ENCODE results near the gene ZNF350. TPM values are rescaled to one million over a fixed set of nuclear protein-coding genes. Genes with fewer than 3 reads are reported as not detected.

ZNF350 gene
- total RNA-seq, 1 donor from 2014 or later = 15.3 TPM

DNA sequence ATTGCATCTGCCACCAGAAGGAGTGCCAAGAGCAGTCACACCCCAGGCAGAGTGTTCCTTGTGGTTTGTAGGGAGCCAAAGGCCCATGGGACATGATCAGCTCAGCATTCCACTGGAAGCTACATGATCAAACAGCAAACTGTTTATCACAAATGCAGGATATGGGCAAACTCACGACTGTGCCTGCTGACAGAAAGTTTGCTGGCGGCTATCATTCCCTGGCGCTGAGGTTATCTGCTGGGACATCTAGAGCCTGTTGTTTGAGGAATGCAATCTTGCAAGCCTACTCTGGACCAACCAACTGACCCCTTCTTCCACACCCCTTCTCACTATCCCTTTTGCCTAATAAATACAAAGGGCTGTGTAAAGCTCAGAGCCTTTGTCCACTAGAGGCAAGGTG, 67.0 kb downstream of the ZNF350 start:
- TF ChIP-seq, protein P1, sequence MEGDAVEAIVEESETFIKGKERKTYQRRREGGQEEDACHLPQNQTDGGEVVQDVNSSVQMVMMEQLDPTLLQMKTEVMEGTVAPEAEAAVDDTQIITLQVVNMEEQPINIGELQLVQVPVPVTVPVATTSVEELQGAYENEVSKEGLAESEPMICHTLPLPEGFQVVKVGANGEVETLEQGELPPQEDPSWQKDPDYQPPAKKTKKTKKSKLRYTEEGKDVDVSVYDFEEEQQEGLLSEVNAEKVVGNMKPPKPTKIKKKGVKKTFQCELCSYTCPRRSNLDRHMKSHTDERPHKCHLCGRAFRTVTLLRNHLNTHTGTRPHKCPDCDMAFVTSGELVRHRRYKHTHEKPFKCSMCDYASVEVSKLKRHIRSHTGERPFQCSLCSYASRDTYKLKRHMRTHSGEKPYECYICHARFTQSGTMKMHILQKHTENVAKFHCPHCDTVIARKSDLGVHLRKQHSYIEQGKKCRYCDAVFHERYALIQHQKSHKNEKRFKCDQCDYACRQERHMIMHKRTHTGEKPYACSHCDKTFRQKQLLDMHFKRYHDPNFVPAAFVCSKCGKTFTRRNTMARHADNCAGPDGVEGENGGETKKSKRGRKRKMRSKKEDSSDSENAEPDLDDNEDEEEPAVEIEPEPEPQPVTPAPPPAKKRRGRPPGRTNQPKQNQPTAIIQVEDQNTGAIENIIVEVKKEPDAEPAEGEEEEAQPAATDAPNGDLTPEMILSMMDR (IDR thresholded peaks at IDR 0.05; ENCODE audit: unreplicated experiment) = no peak
- H3K9me3 Mint-ChIP-seq = peaks cover 60% of the 10 kb centered on the region
- no peak overlapping the region for H3K27ac Mint-ChIP-seq
- no peaks in the 10 kb centered on the region for H3K4me1 Mint-ChIP-seq
- DNase-seq (ENCODE audit: low spot score in 2 of 2, unreplicated experiment in 2 of 2) = no peak
- H3K4me3 Mint-ChIP-seq = no peak overlapping the region
- H3K27me3 Mint-ChIP-seq (ENCODE audit: low read depth) = no peaks in the 10 kb centered on the region
- H3K36me3 Mint-ChIP-seq = peaks cover 24% of the 10 kb centered on the region

DNA sequence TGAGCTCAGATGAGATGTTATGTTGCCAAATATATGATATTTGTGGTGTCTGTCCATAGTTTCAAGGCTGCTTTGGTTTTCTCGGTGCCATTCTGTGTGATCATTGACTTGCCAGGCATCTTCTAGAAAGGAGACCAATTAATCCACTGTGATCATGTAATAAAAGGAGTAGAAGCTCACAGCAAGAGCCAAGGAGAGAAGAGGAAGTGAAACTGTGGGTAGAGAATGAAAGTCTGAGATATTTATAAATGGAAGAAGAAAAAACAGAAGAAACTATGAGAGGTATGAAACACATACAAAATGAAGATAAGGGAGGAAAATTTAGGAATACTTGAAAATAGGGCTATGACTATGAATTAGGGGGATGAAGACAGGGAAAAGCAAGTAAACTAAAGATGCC, 70.5 kb downstream of the ZNF350 start:
- Mint-ChIP-seq H3K9me3 (peaks cover 56% of the 10 kb centered on the region), H3K36me3 (peaks cover 18% of the 10 kb centered on the region), H3K27me3 (ENCODE audit: low read depth) (no peaks in the 10 kb centered on the region), H3K27ac (no peak overlapping the region), H3K4me1 (no peaks in the 10 kb centered on the region), H3K4me3 (no peak overlapping the region)
- no peak for DNase-seq (ENCODE audit: low spot score in 2 of 2, unreplicated experiment in 2 of 2)
- TF ChIP-seq, protein P1 (IDR thresholded peaks at IDR 0.05; ENCODE audit: unreplicated experiment) = no peak

DNA sequence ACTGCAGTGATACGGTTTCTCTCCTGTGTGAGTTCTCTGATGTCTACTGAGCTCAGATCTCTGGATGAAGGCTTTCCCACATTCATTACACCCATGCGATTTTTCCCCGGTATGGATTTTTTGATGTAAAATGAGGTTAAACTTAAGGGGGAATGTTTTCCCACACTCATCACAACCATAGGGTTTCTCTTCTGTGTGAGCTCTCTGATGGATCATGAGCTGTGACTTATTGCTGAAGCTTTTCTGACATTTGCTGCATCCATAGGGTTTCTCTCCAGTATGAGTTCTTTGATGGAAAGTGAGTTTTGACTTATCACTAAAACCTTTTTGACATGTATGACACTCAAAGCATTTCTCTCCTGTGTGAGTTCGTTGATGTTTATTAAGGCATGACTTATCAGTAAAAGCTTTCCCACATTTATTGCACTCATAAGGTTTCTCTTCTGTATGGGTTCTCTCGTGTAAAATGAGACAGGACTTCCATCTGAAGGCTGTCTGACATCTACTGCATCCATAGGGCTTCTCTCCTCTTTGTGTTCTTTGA, 71.2 kb downstream of the ZNF350 start:
- Mint-ChIP-seq H3K9me3 (peaks cover 49% of the 10 kb centered on the region), H3K4me3 (no peak overlapping the region), H3K27ac (no peak overlapping the region), H3K27me3 (ENCODE audit: low read depth) (no peaks in the 10 kb centered on the region), H3K36me3 (peaks cover 15% of the 10 kb centered on the region), H3K4me1 (no peaks in the 10 kb centered on the region)
- TF ChIP-seq, protein P1 (IDR thresholded peaks at IDR 0.05; ENCODE audit: unreplicated experiment) = no peak
- DNase-seq (ENCODE audit: low spot score in 2 of 2, unreplicated experiment in 2 of 2) = no peak

Other genes starting within 250 kb of the ZNF350 start
- not detected in 3 replicates for gene FPR1, start 235.0 kb downstream of the ZNF350 start, total RNA-seq
- not detected in 3 replicates for gene FPR2, start 225.7 kb downstream of the ZNF350 start, total RNA-seq
- gene FPR3, start 191.7 kb downstream of the ZNF350 start, total RNA-seq = not detected in 3 replicates
- gene ZNF577, start 98.9 kb downstream of the ZNF350 start, total RNA-seq = 23.0 to 27.4 TPM (median 23.1 TPM) in 3 replicates
- gene ZNF649, start 81.8 kb downstream of the ZNF350 start, total RNA-seq = 28.4 to 31.8 TPM (median 30.7 TPM) in 3 replicates
- gene ZNF613, start 59.4 kb downstream of the ZNF350 start, total RNA-seq = 5.7 to 9.2 TPM (median 8.3 TPM) in 3 replicates
- gene ZNF615, start 21.4 kb upstream of the ZNF350 start, total RNA-seq = 14.3 to 17.0 TPM (median 14.6 TPM) in 3 replicates
- gene ZNF614, start 41.5 kb upstream of the ZNF350 start, total RNA-seq = 13.9 to 16.3 TPM (median 15.8 TPM) in 3 replicates
- 23.3 to 25.9 TPM (median 23.7 TPM) in 3 replicates for gene ZNF432, start 62.0 kb upstream of the ZNF350 start, total RNA-seq
- gene ZNF841, start 108.9 kb upstream of the ZNF350 start, total RNA-seq = 36.4 to 40.5 TPM (median 37.9 TPM) in 3 replicates
- gene ZNF616, start 153.1 kb upstream of the ZNF350 start, total RNA-seq = 19.1 to 21.7 TPM (median 19.8 TPM) in 3 replicates
- gene ZNF836, start 184.8 kb upstream of the ZNF350 start, total RNA-seq = 17.4 to 21.2 TPM (median 19.1 TPM) in 3 replicates
- gene PPP2R1A, start 203.2 kb upstream of the ZNF350 start, total RNA-seq = 308 to 331 TPM (median 314 TPM) in 3 replicates

Measured in mesothelial cell of epicardium (in vitro differentiated cells).